ENCODE results near the gene SLC25A21. TPM values are rescaled to one million over a fixed set of nuclear protein-coding genes. Genes with fewer than 3 reads are reported as not detected.
"Not testable (repeated sequence)": the region's sequence is repeated elsewhere in the genome, so short reads cannot be mapped to it uniquely, and the experiment has no call there.

The SLC25A21 gene
- total and polyA plus RNA-seq, 9 donors = 0.57 to 1.6 (median 1.1) TPM; not detected in 1

GRCh38 chr14:37197421-37198272 lies 25.2 kb upstream of the SLC25A21 start, which contains the start of gene MIPOL1:
Gene MIPOL1 (plus strand): TSS chr14:37197937. CDS start chr14:37247889, 49,952 bp downstream.
- H3K9me3 ChIP-seq = no peaks in the 10 kb centered on the region
- H3K4me1 ChIP-seq (ENCODE audit: insufficient read depth) = peaks cover 1% of the 10 kb centered on the region
- H3K4me3 ChIP-seq = peak within 1 kb of the TSS; percentile 50
- peak within 1 kb of the TSS; percentile 45 to 95 for H3K27ac ChIP-seq
- no peaks in the 10 kb centered on the region for H3K36me3 ChIP-seq
- TF ChIP-seq POLR2A (IDR thresholded peaks at IDR 0.05) = peak; percentile 44
- peak in 2 of 3 donors; percentile 34 to 37 for TF ChIP-seq CTCF (IDR thresholded peaks at IDR 0.05)
- no peak for TF ChIP-seq EP300 (IDR thresholded peaks at IDR 0.05)
- no peaks in the 10 kb centered on the region for H3K27me3 ChIP-seq
- WGBS, 3 donors = 1% methylated on average over 70 of the region's 70 CpGs
- peak; percentile 85 to 92 (median 88) for DNase-seq
- intact Hi-C loops (cut with DNase I) = no loop called here

GRCh38 chr14:37196604-37197420 lies 24.4 kb upstream of the SLC25A21 start:
- no peaks in the 10 kb centered on the region for H3K9me3 ChIP-seq
- DNase-seq = peak in 2 of 5 donors; percentile 21 to 23
- H3K4me1 ChIP-seq (ENCODE audit: insufficient read depth) = peaks cover 1% of the 10 kb centered on the region
- 88 to 90% (median 89%) methylated on average over 17 of the region's 17 CpGs for WGBS, 3 donors
- peak overlapping the region; percentile 45 to 95 for H3K27ac ChIP-seq
- no peaks in the 10 kb centered on the region for H3K36me3 ChIP-seq
- peak overlapping the region; percentile 50 for H3K4me3 ChIP-seq
- no peak for TF ChIP-seq CTCF (IDR thresholded peaks at IDR 0.05)
- TF ChIP-seq POLR2A (IDR thresholded peaks at IDR 0.05) = no peak
- no peak for TF ChIP-seq EP300 (IDR thresholded peaks at IDR 0.05)
- no peaks in the 10 kb centered on the region for H3K27me3 ChIP-seq
- intact Hi-C loops (cut with DNase I) = no loop called here

GRCh38 chr14:37195327-37195726 lies 22.9 kb upstream of the SLC25A21 start:
- Histone ChIP-seq H3K27ac (no peak overlapping the region), H3K36me3 (no peaks in the 10 kb centered on the region), H3K4me3 (no peak overlapping the region), H3K4me1 (ENCODE audit: insufficient read depth) (no peaks in the 10 kb centered on the region), H3K9me3 (no peaks in the 10 kb centered on the region), H3K27me3 (no peaks in the 10 kb centered on the region)
- intact Hi-C loops (cut with DNase I) = no loop called here
- TF ChIP-seq EP300 (IDR thresholded peaks at IDR 0.05) (no peak), CTCF (IDR thresholded peaks at IDR 0.05) (no peak), POLR2A (IDR thresholded peaks at IDR 0.05) (no peak)
- DNase-seq = no peak
- 81 to 85% (median 84%) methylated on average over 1 of the region's 1 CpG for WGBS, 3 donors

GRCh38 chr14:37194698-37195097 lies 22.3 kb upstream of the SLC25A21 start:
- Histone ChIP-seq H3K4me1 (ENCODE audit: insufficient read depth) (no peaks in the 10 kb centered on the region), H3K27me3 (no peaks in the 10 kb centered on the region), H3K9me3 (no peaks in the 10 kb centered on the region), H3K27ac (no peak overlapping the region), H3K4me3 (no peak overlapping the region), H3K36me3 (no peaks in the 10 kb centered on the region)
- no peak for TF ChIP-seq EP300 (IDR thresholded peaks at IDR 0.05)
- TF ChIP-seq POLR2A (IDR thresholded peaks at IDR 0.05) = no peak
- no peak for TF ChIP-seq CTCF (IDR thresholded peaks at IDR 0.05)
- DNase-seq = no peak
- intact Hi-C loops (cut with DNase I) = no loop called here
- 80 to 89% (median 86%) methylated on average over 2 of the region's 2 CpGs for WGBS, 3 donors

GRCh38 chr14:37189733-37190132 lies 17.3 kb upstream of the SLC25A21 start:
- H3K4me3 ChIP-seq; DNase-seq; H3K27me3 ChIP-seq; H3K4me1 ChIP-seq (ENCODE audit: insufficient read depth); H3K36me3 ChIP-seq; H3K9me3 ChIP-seq; intact Hi-C loops (cut with DNase I); H3K27ac ChIP-seq: not testable (repeated sequence)
- WGBS, 3 donors = 92 to 97% (median 96%) methylated on average over 2 of the region's 2 CpGs

DNA sequence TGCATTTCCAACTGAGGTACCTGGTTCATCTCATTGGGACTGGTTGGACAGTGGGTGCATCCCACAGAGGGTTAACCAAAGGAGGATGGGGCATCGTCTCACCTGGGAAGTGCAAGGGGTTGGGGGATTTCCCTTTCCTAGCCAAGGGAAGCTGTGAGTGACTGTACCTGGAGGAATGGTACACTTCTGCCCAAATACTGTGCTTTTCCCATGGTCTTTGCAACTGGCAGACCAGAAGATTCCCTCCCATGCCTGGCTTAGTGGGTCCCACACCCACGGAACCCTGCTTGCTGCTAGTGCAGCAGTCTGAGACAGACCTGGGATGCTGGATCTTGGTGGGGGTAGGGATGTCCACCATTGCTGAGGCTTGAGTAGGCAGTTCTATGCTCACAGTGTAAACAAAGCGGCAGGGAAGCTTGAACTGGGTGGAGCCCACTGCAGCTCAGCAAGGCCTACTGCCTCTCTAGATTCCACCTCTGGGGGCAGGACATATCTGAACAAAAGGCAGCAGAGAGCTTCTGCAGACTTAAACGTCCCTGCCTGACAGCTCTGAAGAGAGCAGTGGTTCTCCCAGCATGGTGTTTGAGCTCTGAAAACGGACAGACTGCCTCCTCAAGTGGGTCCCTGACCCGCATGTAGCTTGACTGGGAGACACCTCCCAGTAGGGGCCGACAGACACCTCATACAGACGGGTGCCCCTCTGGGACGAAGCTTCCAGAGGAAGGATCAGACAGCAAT lies 15.6 kb upstream of the SLC25A21 start:
- 70 to 72% (median 71%) methylated on average over 9 of the region's 9 CpGs for WGBS, 3 donors
- intact Hi-C loops (cut with DNase I); H3K4me1 ChIP-seq (ENCODE audit: insufficient read depth); H3K4me3 ChIP-seq; H3K9me3 ChIP-seq; H3K27ac ChIP-seq; DNase-seq; H3K36me3 ChIP-seq; H3K27me3 ChIP-seq: not testable (repeated sequence)

Data from ovary (tissue), 9 donors.